Head of caudate nucleus (tissue), 42 donors: ENCODE measurements around the gene KBTBD4.
"Not testable (repeated sequence)": the region's sequence is repeated elsewhere in the genome, so short reads cannot be mapped to it uniquely, and the experiment has no call there.

ENCODE experiments used
- DNase-seq, 42 donors: peaks; one replicate each; pipeline versions ENCODE4 v3.0.0 to v3.0.0-alpha.2; 2020 to 2021; ENCODE audit warnings: mixed read lengths in 7 of 42
- intact Hi-C: fragments of 100-400 bp; cut with DNase I; formaldehyde crosslinking; loops from one replicate; pipeline ENCODE4 v1.15.0; 2022

Gene KBTBD4

DNA sequence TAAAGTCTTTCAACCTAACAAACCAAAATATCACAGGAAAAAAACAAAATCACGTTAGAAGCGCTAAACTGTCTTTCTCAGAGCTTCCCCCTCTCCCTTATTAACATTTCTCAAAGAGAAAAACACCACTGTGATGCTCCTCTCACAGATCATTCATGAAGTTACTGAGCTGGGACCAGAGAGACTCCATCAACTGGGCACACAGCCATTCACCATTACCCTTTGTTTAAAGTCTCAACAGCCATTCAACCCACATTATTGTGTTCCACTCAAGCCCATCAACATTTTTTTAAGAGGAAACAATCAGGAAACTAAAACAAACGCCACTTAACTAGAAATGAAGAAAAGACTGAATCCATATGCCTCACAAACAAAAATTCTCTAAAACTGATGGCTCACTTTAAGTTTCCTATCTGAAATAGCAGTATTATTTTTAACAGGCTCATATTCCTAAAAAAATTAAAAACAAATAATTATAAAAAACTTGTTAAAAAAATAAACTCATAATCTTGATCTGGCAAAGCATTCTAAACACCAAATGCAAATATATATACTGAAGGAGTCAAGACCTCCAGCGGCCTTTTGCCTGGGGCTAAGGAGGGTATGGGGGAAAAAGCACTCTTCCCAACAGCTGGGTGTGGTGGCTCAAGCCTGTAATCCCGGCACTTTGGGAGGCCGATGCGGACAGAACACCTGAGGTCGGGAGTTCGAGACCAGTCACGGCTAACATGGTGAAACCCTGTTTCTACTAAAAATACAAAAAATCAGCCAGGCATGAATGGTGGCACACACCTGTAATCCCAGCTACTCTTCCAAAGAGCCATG, 39.8 kb downstream of the KBTBD4 start:
- DNase-seq, result peak in 15 of 42 donors; percentile 29 to 77 (median 40)
- intact Hi-C loops, result no loop called here

DNA sequence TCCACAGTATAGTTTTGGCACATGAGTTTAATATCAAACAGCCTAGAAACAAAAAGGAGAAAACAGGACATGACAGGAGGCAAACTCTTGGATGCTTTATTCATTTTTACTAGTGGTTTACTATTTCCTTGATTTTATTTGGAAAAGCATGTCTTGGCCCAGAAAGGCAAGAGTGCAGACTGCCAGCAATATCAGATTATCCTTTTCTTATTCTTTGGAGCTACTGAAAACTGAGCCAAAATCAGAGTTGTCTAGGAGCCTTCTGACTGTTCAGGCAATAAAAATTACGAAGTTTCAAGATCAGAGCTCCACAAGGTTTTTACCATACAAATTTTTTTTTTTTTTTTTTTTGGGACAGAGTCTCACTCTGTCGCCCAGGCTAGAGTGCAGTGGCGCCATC, 41.9 kb downstream of the KBTBD4 start:
- intact Hi-C loops, result no loop called here
- no peak for DNase-seq

DNA sequence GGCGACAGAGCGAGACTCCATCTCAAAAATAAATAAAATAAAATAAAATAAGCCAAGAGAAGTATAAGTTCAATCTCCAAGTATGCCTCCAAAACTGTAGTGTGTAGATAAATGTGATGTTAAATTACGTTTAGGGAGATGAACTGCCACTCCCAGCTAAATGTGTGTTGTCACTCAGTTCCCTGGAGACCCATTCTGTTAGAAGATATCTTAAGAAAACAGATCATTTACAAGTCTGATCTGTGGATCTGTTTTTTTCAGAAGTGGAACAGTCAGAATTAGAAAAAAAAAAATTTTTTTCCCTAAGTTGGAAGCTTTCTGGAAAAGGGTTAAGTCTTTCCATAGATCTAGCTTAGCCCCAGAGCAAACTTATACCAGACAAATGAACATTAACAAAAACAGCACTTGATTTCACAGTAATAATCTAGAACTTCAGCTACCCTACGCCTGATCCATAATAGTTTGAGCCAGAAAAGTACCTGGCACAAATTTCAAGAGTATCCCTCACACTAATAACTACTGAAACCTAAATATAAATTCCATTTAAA, 44.0 kb downstream of the KBTBD4 start:
- no peak for DNase-seq
- intact Hi-C loops, result no loop called here

DNA sequence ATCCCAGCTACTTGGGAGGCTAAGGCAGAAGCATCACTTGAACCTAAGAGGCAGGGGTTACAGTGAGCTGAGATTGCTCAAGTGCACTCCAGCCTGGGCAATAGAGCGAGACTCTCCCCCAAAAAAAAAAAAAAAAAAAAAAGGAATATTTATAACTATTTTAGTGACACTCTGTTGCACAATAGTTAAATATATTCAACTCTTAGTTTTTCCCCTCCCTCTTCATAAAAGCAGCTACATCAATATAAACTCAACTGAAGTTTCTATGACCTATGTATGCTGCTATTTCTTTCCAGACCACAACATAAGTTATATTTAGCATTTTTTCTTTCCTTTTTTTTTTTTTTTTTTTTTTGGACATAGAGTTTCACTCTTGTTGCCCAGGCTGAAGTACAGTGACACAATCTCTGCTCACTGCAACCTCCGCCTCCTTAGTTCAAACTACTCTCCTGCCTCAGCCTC, 45.0 kb downstream of the KBTBD4 start:
- intact Hi-C loops, result no loop called here

DNA sequence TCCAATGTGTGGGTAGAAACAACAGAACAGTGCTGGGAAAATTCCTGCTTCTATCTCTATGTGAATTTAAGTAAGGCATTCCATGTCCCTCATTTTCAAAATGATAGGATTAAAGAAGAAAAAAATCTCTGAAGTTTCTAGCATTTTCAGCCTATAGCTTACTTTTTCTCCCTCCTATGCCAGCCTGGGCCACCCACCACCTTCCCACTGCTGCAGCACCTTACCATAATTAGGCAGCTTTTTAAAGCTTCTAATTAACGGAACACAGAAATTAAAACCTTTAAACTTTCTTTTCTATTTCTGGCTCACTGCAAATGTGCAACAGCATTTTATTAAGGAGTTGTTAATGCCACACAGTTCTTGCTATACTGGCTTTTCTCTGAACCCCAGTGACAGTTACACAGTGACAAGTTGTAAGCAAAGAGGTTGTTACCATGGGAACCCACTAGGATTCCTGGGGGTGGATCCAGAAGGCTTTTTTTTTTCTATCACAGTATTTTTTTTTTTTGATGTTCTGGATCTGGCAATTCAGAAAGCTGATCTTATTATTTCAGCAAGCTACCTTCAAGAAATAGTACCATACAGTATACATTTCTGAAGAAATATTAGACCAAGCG, 46.1 kb downstream of the KBTBD4 start:
- DNase-seq, result peak in 16 of 42 donors; percentile 26 to 79 (median 55)
- intact Hi-C loops, result no loop called here

More for the DNA sequence above, 45.0 kb downstream of the KBTBD4 start:
- DNase-seq, result peak in 1 of 42 donors; percentile 33

DNA sequence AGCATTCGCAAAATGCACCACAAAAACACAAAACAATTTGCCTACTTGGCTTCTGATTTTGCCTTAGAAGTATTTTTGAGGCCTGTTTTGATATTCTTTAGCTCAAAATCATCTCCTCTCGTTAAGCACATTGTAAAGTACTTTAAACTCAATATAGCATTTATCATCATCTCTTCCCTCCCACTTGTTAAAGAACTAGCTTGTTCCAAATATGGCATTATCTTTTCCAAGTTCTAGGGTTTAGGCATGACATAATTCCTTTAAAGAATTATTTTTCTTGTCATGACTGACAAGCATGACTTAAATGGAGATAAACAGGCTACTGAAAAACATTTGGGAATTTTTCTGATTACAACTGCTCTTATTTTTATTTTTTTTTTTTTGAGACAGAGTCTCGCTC, 47.1 kb downstream of the KBTBD4 start:
- DNase-seq, result no peak
- intact Hi-C loops, result no loop called here

DNA sequence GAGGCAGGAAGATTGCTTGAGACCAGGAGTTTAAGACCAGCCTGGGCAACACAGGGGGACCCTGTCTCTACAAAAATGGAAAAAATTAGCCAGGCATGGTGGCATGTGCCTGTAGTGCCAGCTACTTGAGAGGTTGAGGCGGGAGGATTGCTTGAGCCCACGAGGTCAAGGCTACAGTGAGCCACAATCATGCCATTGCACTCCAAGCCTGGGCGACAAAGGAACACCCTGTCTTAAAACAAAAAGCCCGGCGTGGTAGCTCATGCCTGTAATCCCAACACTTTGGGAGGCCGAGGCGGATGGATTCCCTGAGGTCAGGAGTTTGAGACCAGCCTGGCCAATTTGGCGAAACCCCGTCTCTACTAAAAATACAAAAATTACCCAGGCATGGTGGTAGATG, 48.0 kb downstream of the KBTBD4 start:
- DNase-seq, result peak in 1 of 42 donors; percentile 31
- intact Hi-C loops, result not testable (repeated sequence)

DNA sequence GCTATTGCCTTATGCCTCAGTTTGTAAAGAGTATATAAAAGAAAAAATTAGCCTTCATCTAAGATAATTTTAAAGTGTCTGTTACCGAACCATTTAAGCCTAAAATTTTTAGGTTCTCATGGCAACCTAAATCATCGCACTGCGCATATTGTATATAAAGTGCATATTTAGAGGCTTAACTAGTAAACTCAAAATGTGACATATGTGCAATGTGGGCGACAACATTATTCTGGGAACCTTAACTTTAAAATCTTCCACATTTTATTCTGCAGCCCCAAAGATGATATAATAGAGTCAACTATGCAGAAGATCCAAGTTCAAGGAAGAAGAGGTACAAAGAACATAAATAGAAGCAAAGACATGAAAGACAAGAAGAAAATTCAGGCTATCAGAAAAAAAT, 48.8 kb downstream of the KBTBD4 start:
- no peak for DNase-seq
- intact Hi-C loops, result no loop called here

DNA sequence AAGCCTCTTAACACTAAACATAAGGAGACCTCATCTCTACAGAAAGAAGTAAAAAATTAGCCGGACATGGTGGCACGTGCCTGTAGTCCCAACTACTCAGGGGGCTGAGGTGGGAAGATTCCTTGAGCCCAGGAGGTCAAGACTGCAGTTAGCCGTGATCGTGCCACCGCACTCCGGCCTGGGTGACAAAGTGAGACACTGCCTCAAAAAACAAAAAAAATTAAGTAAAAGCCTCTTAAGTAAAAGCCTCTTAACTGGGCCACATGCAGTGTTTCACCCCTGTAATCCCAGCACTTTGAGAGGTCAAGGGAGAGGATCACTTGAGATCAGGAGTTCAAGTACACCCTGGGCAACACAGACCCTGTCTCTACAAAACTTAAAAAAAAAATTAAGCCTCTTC, 51.6 kb downstream of the KBTBD4 start:
- intact Hi-C loops, result no loop called here
- DNase-seq, result peak in 1 of 42 donors; percentile 24

DNA sequence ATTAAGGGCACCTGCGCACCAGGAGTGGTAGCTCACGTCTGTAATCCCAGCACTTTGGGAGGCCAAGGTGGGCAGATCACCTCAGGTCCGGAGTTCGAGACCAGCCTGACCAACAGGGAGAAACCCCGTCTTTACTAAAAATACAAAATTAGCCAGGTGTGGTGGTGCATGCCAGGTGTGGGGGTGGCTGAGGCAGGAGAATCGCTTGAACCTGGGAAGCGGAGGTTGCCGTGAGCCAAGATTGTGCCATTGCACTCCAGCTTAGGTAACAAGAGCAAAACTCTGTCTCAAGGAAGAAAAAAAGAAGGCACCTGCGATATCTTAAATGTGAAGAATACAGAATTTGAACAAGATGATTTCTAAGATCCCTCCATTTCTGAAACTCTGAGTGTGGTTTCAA, 52.7 kb downstream of the KBTBD4 start:
- intact Hi-C loops, result not testable (repeated sequence)
- DNase-seq, result peak in 13 of 42 donors; percentile 17 to 68 (median 36)

DNA sequence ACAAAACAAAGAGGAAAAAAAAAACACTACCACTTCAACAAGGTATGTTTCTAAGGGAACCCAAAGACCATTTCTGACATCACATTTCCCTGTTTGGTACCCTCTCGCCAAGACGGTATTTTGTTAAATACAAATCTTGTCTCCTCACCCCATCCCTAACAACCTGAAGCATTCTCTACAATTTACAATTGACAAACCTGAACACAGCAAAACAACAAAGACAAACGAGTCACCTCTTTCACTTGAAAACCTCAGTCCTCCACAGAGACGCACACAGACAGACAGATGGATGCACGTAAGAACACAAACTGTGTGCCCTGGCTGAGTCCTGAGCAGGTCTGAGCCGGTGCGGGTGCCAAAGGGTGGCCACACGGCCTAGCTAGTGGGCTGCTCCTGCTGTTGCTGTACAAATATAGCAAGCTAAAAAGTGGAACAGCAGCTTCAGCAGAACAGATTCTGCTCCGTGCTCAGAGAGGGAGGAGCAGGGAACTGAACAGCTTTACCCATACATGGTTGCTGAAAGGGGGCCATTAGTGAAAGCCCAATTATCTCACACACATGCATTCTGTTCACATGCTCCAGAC, 54.4 kb downstream of the KBTBD4 start:
- peak in 37 of 42 donors; percentile 19 to 85 (median 55) for DNase-seq
- intact Hi-C loops, result no loop called here

DNA sequence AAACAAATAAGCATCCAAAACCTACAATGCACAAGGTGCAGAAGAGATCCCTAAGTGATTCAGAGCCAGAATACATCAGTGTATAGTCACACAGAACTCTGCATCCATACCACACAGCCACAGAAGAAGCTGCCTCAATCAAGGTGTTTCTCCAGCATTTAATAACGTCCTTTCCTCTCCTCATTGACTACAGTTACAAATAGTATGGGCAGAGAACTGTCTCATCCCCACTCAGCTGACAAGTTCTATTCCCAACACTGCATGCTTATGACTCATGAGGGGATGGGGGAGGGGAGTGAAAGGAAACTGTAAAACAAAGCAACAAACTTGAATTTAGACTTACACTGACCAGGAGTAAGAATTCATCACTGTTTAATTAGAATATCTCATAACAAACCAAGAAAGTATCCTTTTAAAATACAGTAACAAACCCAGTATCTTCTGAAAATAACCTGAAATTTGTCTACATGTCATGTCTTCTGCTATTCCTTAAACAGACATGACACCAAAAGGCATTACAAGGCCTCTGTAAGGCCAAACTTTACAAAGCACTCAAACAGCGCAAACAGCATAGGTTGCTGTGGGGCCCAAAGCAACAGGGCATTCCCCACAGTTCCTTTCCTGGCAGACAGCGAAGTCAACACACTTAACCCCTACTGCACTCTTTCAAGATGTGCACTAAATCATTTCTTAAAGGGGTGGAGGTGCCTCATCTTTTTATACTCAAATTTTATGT, 55.1 kb downstream of the KBTBD4 start:
- intact Hi-C loops, result no loop called here
- peak in 22 of 42 donors; percentile 25 to 84 (median 54) for DNase-seq
